ENCODE data around the gene CPA1.

Gene CPA1

GRCh38 chr7:130362251-130362816 is 18.0 kb upstream of the CPA1 start:
- no peak overlapping the region for H3K4me3 ChIP-seq (ENCODE audit: low read depth, low read length)
- in situ Hi-C loops (cut with HindIII; ENCODE audit: low sequenced_read_pairs): no loop called here
- no peak for TF ChIP-seq CTCF (IDR thresholded peaks at IDR 0.05; ENCODE audit: low read depth, low read length, missing control alignments)
- DNase-seq (ENCODE audit: low read depth): no peak

- no peak for TF ChIP-seq CTCF (IDR thresholded peaks at IDR 0.05; ENCODE audit: low read depth, low read length, missing control alignments)
- DNase-seq (ENCODE audit: low read depth): peak; percentile 91
- in situ Hi-C loops (cut with HindIII; ENCODE audit: low sequenced_read_pairs): no loop called here
- no peak overlapping the region for H3K4me3 ChIP-seq (ENCODE audit: low read depth, low read length)
Measured at GRCh38 chr7:130363026-130363847, 17.1 kb upstream of the CPA1 start.

GRCh38 chr7:130364451-130364850 is 15.8 kb upstream of the CPA1 start:
- in situ Hi-C loops (cut with HindIII; ENCODE audit: low sequenced_read_pairs): no loop called here
- H3K4me3 ChIP-seq (ENCODE audit: low read depth, low read length): no peak overlapping the region
- DNase-seq (ENCODE audit: low read depth): no peak
- TF ChIP-seq CTCF (IDR thresholded peaks at IDR 0.05; ENCODE audit: low read depth, low read length, missing control alignments): no peak

- in situ Hi-C loops (cut with HindIII; ENCODE audit: low sequenced_read_pairs): no loop called here
- no peak for TF ChIP-seq CTCF (IDR thresholded peaks at IDR 0.05; ENCODE audit: low read depth, low read length, missing control alignments)
- DNase-seq (ENCODE audit: low read depth): peak; percentile 76
- H3K4me3 ChIP-seq (ENCODE audit: low read depth, low read length): no peak overlapping the region
Measured at GRCh38 chr7:130365088-130365487, 15.2 kb upstream of the CPA1 start.

- in situ Hi-C loops (cut with HindIII; ENCODE audit: low sequenced_read_pairs): no loop called here
- DNase-seq (ENCODE audit: low read depth): peak; percentile 97
- TF ChIP-seq CTCF (IDR thresholded peaks at IDR 0.05; ENCODE audit: low read depth, low read length, missing control alignments): no peak
- no peak overlapping the region for H3K4me3 ChIP-seq (ENCODE audit: low read depth, low read length)
Measured at GRCh38 chr7:130365511-130366441, 14.5 kb upstream of the CPA1 start.

- no peak overlapping the region for H3K4me3 ChIP-seq (ENCODE audit: low read depth, low read length)
- in situ Hi-C loops (cut with HindIII; ENCODE audit: low sequenced_read_pairs): no loop called here
- no peak for DNase-seq (ENCODE audit: low read depth)
Measured at GRCh38 chr7:130366564-130366963, 13.7 kb upstream of the CPA1 start.

More at GRCh38 chr7:130366564-130366963, 13.7 kb upstream of the CPA1 start:
- TF ChIP-seq CTCF (IDR thresholded peaks at IDR 0.05; ENCODE audit: low read depth, low read length, missing control alignments): no peak

Data from astrocyte of the cerebellum (primary cell).